ENCODE results near the gene FAAP20. TPM values are rescaled to one million over a fixed set of nuclear protein-coding genes. Genes with fewer than 3 reads are reported as not detected.

FAAP20 gene
- total RNA-seq, 1 experiment from 2014 or later, result 72.1 TPM

DNA sequence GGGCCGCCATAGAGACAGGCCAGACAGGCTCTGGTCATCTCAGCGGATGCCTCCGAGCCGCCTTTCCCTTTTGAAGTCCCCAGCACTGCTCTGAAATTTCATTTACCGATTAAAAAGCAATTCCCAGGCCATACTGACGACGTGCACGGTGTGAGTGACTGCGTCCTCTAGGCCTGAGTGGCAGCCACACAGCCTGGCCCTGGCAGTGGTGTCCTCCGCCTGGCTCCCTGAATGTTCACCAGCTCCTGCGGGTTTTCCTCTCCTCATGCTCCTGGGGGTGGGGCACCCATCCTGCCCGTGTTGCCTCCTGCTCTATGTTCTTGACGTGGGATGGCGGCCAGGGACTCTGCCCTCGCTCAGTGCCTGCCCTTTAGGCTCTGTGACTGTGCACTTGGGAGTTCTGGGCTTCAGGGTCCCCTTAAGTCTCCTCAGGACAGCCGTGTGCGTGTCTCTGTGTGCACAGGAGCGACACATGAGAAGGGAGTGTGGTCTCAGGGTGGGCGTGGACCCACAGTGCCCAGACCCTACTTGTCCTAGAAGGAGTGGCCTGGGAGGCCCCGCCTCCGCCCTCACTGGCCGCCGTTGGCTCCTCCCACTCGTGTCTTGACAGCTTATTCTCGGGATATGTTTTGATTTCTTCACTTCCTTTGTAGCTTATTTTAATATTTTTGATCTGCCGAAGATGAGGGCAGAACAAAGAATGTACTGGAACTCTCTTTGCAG, 37.1 kb upstream of the FAAP20 start:
- DNase-seq, result peak; percentile 46 to 53
- no TSS peak for BruUV-seq (replicated peaks)

DNA sequence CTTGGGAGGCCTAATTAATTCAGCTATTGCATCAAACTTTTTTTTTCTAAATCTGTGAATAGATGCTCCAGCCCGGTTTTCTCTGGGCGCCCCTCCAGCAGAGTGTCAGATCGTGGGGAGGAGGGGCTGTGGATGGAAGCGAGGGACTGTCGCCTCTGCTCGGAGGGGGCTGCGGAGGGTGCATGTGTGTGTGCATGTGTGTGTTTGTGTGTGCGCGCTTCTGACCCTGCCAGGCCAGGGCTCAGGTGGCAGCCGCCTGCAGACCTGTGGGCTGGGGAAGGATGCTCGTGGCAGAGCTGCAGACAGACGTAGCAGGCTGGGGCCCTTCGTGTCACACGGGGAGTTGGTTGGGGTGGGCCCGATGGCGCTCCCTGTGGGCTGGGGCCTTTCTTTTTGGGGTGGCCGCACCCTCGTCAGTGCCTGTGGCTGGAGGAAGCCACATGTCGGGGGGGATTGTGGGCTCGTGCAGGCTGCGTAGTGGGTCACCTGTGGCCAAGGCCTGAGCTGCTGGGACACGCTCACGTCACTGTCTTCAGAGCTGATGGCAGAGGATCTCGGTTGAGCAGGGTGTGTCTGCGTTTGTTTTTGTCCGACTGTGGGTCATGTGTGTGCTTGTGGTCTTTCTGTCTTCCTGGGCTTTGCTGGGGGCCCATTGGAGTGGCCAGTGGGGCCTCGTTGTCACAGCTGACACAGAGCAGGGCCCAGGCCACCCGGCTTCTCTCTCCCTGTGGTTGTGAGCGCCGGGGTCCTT, 36.4 kb upstream of the FAAP20 start:
- H3K36me3 ChIP-seq (ENCODE audit: low read depth), result no peaks in the 10 kb centered on the region
- peaks cover 30% of the 10 kb centered on the region for H3F3A ChIP-seq (ENCODE audit: insufficient read depth, low read depth)
- peak overlapping the region; percentile 93 for H3K4me3 ChIP-seq
- DNase-seq, result peak in 1 of 2 experiments; percentile 45
- TF ChIP-seq EZH2 (IDR thresholded peaks at IDR 0.05; ENCODE audit: low read depth), result no peak
- TF ChIP-seq, protein P1, sequence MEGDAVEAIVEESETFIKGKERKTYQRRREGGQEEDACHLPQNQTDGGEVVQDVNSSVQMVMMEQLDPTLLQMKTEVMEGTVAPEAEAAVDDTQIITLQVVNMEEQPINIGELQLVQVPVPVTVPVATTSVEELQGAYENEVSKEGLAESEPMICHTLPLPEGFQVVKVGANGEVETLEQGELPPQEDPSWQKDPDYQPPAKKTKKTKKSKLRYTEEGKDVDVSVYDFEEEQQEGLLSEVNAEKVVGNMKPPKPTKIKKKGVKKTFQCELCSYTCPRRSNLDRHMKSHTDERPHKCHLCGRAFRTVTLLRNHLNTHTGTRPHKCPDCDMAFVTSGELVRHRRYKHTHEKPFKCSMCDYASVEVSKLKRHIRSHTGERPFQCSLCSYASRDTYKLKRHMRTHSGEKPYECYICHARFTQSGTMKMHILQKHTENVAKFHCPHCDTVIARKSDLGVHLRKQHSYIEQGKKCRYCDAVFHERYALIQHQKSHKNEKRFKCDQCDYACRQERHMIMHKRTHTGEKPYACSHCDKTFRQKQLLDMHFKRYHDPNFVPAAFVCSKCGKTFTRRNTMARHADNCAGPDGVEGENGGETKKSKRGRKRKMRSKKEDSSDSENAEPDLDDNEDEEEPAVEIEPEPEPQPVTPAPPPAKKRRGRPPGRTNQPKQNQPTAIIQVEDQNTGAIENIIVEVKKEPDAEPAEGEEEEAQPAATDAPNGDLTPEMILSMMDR (conservative IDR thresholded peaks at IDR 0.05), result no peak
- no peak overlapping the region for H2AFZ ChIP-seq
- ChIA-PET POLR2A (ENCODE audit: unreplicated experiment) (no interaction called here), CTCF (interaction anchor here (0.7 kb wide), 1 partner anchor 73 kb away, joined by 4 read pairs; no protein-coding TSS in a partner anchor)
- no TSS peak for BruUV-seq (replicated peaks)
- peaks cover 75% of the 10 kb centered on the region for H3K79me2 ChIP-seq (ENCODE audit: low read depth)
- intact Hi-C loops (cut with micrococcal nuclease; ENCODE audit: unreplicated experiment), result loop anchor here (5.0 kb wide), 1 partner anchor 34 kb away; no protein-coding TSS in a partner anchor
- no peak overlapping the region for H3K27ac ChIP-seq
- no peaks in the 10 kb centered on the region for H3K9me2 ChIP-seq (ENCODE audit: insufficient read depth)
- H3K27me3 ChIP-seq (ENCODE audit: insufficient read depth, low read depth), result no peaks in the 10 kb centered on the region
- no peaks in the 10 kb centered on the region for H3K9me3 ChIP-seq (ENCODE audit: insufficient read depth, low read depth)
- peaks cover 66% of the 10 kb centered on the region for H4K20me1 ChIP-seq (ENCODE audit: insufficient read depth)
- H3K4me1 ChIP-seq (replicated peaks; ENCODE audit: insufficient read depth), result peaks cover 47% of the 10 kb centered on the region
- peak overlapping the region; percentile 99 for H3K4me2 ChIP-seq

More for the DNA sequence above, 37.1 kb upstream of the FAAP20 start:
- Histone ChIP-seq H3F3A (ENCODE audit: insufficient read depth, low read depth) (peaks cover 29% of the 10 kb centered on the region), H3K79me2 (ENCODE audit: low read depth) (peaks cover 81% of the 10 kb centered on the region), H3K36me3 (ENCODE audit: low read depth) (no peaks in the 10 kb centered on the region), H3K4me3 (peak overlapping the region; percentile 93), H3K9me2 (ENCODE audit: insufficient read depth) (no peaks in the 10 kb centered on the region), H3K9me3 (ENCODE audit: insufficient read depth, low read depth) (no peaks in the 10 kb centered on the region), H3K4me2 (peak overlapping the region; percentile 99), H3K27ac (no peak overlapping the region), H4K20me1 (ENCODE audit: insufficient read depth) (peaks cover 73% of the 10 kb centered on the region), H3K27me3 (ENCODE audit: insufficient read depth, low read depth) (no peaks in the 10 kb centered on the region), H3K4me1 (replicated peaks; ENCODE audit: insufficient read depth) (peaks cover 52% of the 10 kb centered on the region), H2AFZ (no peak overlapping the region)
- intact Hi-C loops (cut with micrococcal nuclease; ENCODE audit: unreplicated experiment), result loop anchor here (5.0 kb wide), 1 partner anchor 34 kb away; no protein-coding TSS in a partner anchor
- POLR2A ChIA-PET (ENCODE audit: unreplicated experiment), result no interaction called here
- TF ChIP-seq, protein P1 (conservative IDR thresholded peaks at IDR 0.05), result no peak
- TF ChIP-seq EZH2 (IDR thresholded peaks at IDR 0.05; ENCODE audit: low read depth), result no peak
- CTCF ChIA-PET, result no interaction called here

DNA sequence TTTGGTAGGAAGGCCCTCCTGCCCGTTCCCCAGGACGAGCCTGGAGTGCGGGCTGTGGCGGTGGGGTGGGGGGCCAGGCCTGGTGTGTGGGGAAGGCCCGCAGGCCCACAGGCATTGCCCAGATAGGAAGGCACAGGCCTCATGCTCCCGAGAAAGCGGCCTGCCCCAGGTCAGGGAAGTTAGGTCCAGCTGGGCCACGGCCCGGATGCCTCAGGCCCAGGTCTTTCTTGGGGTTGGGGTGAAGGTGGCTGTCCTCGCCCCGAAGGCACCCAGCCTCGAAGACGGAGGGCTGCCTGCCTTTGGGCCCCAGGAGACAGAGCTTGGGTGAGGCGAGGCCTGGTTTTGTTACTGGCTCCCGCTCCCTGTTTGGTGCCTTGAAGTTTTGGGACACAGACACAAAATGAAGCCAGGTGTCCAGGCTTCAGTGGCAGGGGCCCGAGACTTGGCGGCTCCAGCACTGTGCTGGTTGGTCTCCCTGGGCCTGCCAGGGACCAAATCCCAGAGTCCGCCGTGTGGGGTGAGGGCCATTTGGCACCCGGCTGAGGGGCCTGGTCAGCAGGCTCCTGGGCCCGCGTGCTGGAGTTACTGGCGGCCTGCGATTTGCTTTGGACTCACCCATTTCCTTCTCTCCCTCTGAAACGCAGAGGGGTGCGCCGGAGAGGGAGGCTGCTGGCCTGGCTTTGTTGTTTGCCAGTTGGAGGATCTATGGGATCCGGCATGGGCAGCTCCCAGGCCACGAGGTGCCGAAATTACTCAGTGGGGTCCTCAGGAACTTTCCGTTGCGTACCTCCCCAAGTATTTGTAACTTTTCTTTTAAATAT, 35.5 kb upstream of the FAAP20 start:
- intact Hi-C loops (cut with micrococcal nuclease; ENCODE audit: unreplicated experiment), result loop anchor here (5.0 kb wide), 2 partner anchors 33 to 82 kb away; no protein-coding TSS in a partner anchor
- BruUV-seq (replicated peaks), result no TSS peak
- H3K4me2 ChIP-seq, result peak overlapping the region; percentile 99
- H3K9me2 ChIP-seq (ENCODE audit: insufficient read depth), result no peaks in the 10 kb centered on the region
- peaks cover 67% of the 10 kb centered on the region for H3K79me2 ChIP-seq (ENCODE audit: low read depth)
- H2AFZ ChIP-seq, result no peak overlapping the region
- peak overlapping the region; percentile 24; the same call in 1 of the 2 replicates for H3K27ac ChIP-seq
- no peaks in the 10 kb centered on the region for H3K9me3 ChIP-seq (ENCODE audit: insufficient read depth, low read depth)
- POLR2A ChIA-PET (ENCODE audit: unreplicated experiment), result interaction anchor here (0.6 kb wide), 1 partner anchor 79 kb away, joined by 10 read pairs; no protein-coding TSS in a partner anchor
- H3K4me1 ChIP-seq (replicated peaks; ENCODE audit: insufficient read depth), result peaks cover 38% of the 10 kb centered on the region
- H3K4me3 ChIP-seq, result peak overlapping the region; percentile 93
- H3K36me3 ChIP-seq (ENCODE audit: low read depth), result no peaks in the 10 kb centered on the region
- H3F3A ChIP-seq (ENCODE audit: insufficient read depth, low read depth), result peaks cover 21% of the 10 kb centered on the region
- DNase-seq, result peak in 1 of 2 experiments; percentile 28
- no peaks in the 10 kb centered on the region for H3K27me3 ChIP-seq (ENCODE audit: insufficient read depth, low read depth)
- CTCF ChIA-PET, result interaction anchor here (0.7 kb wide), 1 partner anchor 72 kb away, joined by 4 read pairs; no protein-coding TSS in a partner anchor
- TF ChIP-seq, protein P1 (conservative IDR thresholded peaks at IDR 0.05), result no peak
- no peak for TF ChIP-seq EZH2 (IDR thresholded peaks at IDR 0.05; ENCODE audit: low read depth)
- peaks cover 61% of the 10 kb centered on the region for H4K20me1 ChIP-seq (ENCODE audit: insufficient read depth)

Measured in PC-9 (cell line).